GM23338 (cell line): Measurements from ENCODE around the gene CXXC1.

Experiments used
- CREB1 ChIP-seq: fragments of 250-450 bp; sonication (Bioruptor Pico); IDR thresholded peaks from 2 replicates; pipeline ENCODE4 v1.5.0; 2020; ENCODE audit warnings: low read depth, mild to moderate bottlenecking, moderate library complexity
- EZH2 ChIP-seq: fragments of 200-600 bp; sonication (generic); IDR thresholded peaks from one replicate; pipeline ENCODE4 v1.8.0; 2017; ENCODE audit warnings: antibody characterized with exemption, mild to moderate bottlenecking, low read depth; ENCODE audit not compliant: unreplicated experiment
- EZH2phosphoT487 ChIP-seq: fragments of 200-600 bp; sonication (generic); IDR thresholded peaks from one replicate; pipeline ENCODE4 v1.8.1; 2018; ENCODE audit warnings: antibody characterized with exemption; ENCODE audit not compliant: unreplicated experiment
- JUNB ChIP-seq: IDR thresholded peaks from one replicate; pipeline ENCODE4 v1.6.1; 2016; ENCODE audit warnings: antibody characterized with exemption; ENCODE audit not compliant: unreplicated experiment
- NANOG ChIP-seq: IDR thresholded peaks from 2 replicates; pipeline ENCODE4 v1.6.1; 2016; ENCODE audit warnings: antibody characterized with exemption, borderline replicate concordance
- POLR2AphosphoS5 ChIP-seq: IDR thresholded peaks from 2 replicates; pipeline ENCODE4 v1.6.1; 2016; ENCODE audit warnings: antibody characterized with exemption, low read depth
- STAT1 ChIP-seq: IDR thresholded peaks from one replicate; pipeline ENCODE4 v1.6.1; 2016; ENCODE audit warnings: antibody characterized with exemption; ENCODE audit not compliant: unreplicated experiment
- ZNF114 ChIP-seq: fragments of 250-450 bp; sonication (Bioruptor Pico); IDR thresholded peaks from 2 replicates; pipeline ENCODE4 v1.5.0; 2020; ENCODE audit warnings: mild to moderate bottlenecking, moderate library complexity
- ZNF331 ChIP-seq: fragments of 250-450 bp; sonication (Bioruptor Pico); IDR thresholded peaks from 2 replicates; pipeline ENCODE4 v1.5.0; 2020; ENCODE audit warnings: low read depth, mild to moderate bottlenecking, moderate library complexity
- TF ChIP-seq, protein P1 (sequence below), 2 experiments: fragments of 200-600 bp in 1 of 2; sonication (generic) in 1 of 2; conservative IDR thresholded peaks; 2 replicates each; pipeline versions ENCODE4 v1.5.1 to v1.6.1; 2016 to 2017; ENCODE audit warnings: antibody characterized with exemption in 2 of 2, low read depth in 2 of 2, mild to moderate bottlenecking in 2 of 2, moderate library complexity in 1 of 2
- TF ChIP-seq, protein P2 (sequence below): IDR thresholded peaks from 2 replicates; pipeline ENCODE4 v1.6.1; 2016; ENCODE audit warnings: antibody characterized with exemption
- TF ChIP-seq, protein P3 (sequence below): IDR thresholded peaks from one replicate; pipeline ENCODE4 v1.6.1; 2018; ENCODE audit warnings: antibody characterized with exemption; ENCODE audit not compliant: unreplicated experiment
- TF ChIP-seq, protein P4 (sequence below): fragments of 250-450 bp; sonication (Bioruptor Pico); IDR thresholded peaks from 2 replicates; pipeline ENCODE4 v1.5.0; 2020; ENCODE audit warnings: mild to moderate bottlenecking, moderate library complexity

DNA sequence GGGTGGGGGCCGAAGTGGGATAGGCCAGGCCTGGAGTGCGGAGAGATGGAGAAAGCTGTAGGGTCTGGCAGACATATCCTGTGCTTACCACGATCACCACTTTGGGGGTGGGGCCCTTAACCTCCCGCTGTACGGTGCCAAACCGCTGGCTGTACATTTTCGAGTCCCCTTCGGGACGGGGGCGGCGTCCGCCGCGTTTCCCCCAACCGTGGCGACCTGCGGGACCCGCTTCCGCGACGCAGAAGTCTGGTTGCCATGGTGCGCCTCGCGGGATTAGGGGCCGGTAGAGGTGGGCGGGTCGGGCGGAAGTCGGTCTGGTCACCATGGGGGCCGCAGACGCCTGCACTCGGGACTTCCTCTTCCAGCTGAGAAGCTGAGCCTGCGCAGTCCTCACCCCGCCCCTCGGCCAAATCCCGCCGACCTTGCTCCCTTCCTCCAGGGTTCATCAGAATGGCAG is 21.2 kb downstream of the CXXC1 start, which contains the start of gene CFAP53:
- TF ChIP-seq, protein P1, sequence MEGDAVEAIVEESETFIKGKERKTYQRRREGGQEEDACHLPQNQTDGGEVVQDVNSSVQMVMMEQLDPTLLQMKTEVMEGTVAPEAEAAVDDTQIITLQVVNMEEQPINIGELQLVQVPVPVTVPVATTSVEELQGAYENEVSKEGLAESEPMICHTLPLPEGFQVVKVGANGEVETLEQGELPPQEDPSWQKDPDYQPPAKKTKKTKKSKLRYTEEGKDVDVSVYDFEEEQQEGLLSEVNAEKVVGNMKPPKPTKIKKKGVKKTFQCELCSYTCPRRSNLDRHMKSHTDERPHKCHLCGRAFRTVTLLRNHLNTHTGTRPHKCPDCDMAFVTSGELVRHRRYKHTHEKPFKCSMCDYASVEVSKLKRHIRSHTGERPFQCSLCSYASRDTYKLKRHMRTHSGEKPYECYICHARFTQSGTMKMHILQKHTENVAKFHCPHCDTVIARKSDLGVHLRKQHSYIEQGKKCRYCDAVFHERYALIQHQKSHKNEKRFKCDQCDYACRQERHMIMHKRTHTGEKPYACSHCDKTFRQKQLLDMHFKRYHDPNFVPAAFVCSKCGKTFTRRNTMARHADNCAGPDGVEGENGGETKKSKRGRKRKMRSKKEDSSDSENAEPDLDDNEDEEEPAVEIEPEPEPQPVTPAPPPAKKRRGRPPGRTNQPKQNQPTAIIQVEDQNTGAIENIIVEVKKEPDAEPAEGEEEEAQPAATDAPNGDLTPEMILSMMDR (conservative IDR thresholded peaks at IDR 0.05; ENCODE audit: low read depth in 2 of 2) = no peak
- TF ChIP-seq POLR2AphosphoS5 (no peak; the same call in 1 of the 2 replicates), EZH2phosphoT487 (no peak), EZH2 (no peak), NANOG (no peak), CREB1 (CRISPR knock-in tag) (no peak), JUNB (no peak), ZNF331 (no peak), ZNF114 (CRISPR knock-in tag) (no peak), STAT1 (no peak)
- TF ChIP-seq, protein P2, sequence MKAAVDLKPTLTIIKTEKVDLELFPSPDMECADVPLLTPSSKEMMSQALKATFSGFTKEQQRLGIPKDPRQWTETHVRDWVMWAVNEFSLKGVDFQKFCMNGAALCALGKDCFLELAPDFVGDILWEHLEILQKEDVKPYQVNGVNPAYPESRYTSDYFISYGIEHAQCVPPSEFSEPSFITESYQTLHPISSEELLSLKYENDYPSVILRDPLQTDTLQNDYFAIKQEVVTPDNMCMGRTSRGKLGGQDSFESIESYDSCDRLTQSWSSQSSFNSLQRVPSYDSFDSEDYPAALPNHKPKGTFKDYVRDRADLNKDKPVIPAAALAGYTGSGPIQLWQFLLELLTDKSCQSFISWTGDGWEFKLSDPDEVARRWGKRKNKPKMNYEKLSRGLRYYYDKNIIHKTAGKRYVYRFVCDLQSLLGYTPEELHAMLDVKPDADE = peak; percentile 36; the same call in 1 of the 2 replicates
- TF ChIP-seq, protein P3, sequence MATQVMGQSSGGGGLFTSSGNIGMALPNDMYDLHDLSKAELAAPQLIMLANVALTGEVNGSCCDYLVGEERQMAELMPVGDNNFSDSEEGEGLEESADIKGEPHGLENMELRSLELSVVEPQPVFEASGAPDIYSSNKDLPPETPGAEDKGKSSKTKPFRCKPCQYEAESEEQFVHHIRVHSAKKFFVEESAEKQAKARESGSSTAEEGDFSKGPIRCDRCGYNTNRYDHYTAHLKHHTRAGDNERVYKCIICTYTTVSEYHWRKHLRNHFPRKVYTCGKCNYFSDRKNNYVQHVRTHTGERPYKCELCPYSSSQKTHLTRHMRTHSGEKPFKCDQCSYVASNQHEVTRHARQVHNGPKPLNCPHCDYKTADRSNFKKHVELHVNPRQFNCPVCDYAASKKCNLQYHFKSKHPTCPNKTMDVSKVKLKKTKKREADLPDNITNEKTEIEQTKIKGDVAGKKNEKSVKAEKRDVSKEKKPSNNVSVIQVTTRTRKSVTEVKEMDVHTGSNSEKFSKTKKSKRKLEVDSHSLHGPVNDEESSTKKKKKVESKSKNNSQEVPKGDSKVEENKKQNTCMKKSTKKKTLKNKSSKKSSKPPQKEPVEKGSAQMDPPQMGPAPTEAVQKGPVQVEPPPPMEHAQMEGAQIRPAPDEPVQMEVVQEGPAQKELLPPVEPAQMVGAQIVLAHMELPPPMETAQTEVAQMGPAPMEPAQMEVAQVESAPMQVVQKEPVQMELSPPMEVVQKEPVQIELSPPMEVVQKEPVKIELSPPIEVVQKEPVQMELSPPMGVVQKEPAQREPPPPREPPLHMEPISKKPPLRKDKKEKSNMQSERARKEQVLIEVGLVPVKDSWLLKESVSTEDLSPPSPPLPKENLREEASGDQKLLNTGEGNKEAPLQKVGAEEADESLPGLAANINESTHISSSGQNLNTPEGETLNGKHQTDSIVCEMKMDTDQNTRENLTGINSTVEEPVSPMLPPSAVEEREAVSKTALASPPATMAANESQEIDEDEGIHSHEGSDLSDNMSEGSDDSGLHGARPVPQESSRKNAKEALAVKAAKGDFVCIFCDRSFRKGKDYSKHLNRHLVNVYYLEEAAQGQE = no peak
- TF ChIP-seq, protein P4, sequence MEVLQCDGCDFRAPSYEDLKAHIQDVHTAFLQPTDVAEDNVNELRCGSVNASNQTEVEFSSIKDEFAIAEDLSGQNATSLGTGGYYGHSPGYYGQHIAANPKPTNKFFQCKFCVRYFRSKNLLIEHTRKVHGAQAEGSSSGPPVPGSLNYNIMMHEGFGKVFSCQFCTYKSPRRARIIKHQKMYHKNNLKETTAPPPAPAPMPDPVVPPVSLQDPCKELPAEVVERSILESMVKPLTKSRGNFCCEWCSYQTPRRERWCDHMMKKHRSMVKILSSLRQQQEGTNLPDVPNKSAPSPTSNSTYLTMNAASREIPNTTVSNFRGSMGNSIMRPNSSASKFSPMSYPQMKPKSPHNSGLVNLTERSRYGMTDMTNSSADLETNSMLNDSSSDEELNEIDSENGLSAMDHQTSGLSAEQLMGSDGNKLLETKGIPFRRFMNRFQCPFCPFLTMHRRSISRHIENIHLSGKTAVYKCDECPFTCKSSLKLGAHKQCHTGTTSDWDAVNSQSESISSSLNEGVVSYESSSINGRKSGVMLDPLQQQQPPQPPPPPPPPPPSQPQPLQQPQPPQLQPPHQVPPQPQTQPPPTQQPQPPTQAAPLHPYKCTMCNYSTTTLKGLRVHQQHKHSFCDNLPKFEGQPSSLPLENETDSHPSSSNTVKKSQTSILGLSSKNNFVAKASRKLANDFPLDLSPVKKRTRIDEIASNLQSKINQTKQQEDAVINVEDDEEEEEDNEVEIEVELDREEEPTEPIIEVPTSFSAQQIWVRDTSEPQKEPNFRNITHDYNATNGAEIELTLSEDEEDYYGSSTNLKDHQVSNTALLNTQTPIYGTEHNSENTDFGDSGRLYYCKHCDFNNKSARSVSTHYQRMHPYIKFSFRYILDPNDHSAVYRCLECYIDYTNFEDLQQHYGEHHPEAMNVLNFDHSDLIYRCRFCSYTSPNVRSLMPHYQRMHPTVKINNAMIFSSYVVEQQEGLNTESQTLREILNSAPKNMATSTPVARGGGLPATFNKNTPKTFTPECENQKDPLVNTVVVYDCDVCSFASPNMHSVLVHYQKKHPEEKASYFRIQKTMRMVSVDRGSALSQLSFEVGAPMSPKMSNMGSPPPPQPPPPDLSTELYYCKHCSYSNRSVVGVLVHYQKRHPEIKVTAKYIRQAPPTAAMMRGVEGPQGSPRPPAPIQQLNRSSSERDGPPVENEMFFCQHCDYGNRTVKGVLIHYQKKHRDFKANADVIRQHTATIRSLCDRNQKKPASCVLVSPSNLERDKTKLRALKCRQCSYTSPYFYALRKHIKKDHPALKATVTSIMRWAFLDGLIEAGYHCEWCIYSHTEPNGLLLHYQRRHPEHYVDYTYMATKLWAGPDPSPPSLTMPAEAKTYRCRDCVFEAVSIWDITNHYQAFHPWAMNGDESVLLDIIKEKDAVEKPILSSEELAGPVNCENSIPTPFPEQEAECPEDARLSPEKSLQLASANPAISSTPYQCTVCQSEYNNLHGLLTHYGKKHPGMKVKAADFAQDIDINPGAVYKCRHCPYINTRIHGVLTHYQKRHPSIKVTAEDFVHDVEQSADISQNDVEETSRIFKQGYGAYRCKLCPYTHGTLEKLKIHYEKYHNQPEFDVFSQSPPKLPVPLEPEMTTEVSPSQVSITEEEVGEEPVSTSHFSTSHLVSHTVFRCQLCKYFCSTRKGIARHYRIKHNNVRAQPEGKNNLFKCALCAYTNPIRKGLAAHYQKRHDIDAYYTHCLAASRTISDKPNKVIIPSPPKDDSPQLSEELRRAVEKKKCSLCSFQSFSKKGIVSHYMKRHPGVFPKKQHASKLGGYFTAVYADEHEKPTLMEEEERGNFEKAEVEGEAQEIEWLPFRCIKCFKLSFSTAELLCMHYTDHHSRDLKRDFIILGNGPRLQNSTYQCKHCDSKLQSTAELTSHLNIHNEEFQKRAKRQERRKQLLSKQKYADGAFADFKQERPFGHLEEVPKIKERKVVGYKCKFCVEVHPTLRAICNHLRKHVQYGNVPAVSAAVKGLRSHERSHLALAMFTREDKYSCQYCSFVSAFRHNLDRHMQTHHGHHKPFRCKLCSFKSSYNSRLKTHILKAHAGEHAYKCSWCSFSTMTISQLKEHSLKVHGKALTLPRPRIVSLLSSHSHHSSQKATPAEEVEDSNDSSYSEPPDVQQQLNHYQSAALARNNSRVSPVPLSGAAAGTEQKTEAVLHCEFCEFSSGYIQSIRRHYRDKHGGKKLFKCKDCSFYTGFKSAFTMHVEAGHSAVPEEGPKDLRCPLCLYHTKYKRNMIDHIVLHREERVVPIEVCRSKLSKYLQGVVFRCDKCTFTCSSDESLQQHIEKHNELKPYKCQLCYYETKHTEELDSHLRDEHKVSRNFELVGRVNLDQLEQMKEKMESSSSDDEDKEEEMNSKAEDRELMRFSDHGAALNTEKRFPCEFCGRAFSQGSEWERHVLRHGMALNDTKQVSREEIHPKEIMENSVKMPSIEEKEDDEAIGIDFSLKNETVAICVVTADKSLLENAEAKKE (CRISPR knock-in tag) = no peak
